ENCODE measurements around the gene GRIP1.

The GRIP1 gene

GRCh38 chr12:66674495-66675122, 4.3 kb downstream of the GRIP1 start:
- H3K36me3 Mint-ChIP-seq (ENCODE audit: low read depth) = no peaks in the 10 kb centered on the region
- H3K27ac Mint-ChIP-seq = no peak overlapping the region
- peaks cover 29% of the 10 kb centered on the region for H3K4me1 Mint-ChIP-seq
- TF ChIP-seq CTCF (IDR thresholded peaks at IDR 0.05; ENCODE audit: unreplicated experiment in 3 of 3) = no peak
- H3K27me3 Mint-ChIP-seq (ENCODE audit: low read depth) = peaks cover 4% of the 10 kb centered on the region
- H3K9me3 Mint-ChIP-seq = no peaks in the 10 kb centered on the region
- no peak overlapping the region for H3K4me3 Mint-ChIP-seq

GRCh38 chr12:66669541-66669940, 9.3 kb downstream of the GRIP1 start:
- peaks cover 4% of the 10 kb centered on the region for H3K27me3 Mint-ChIP-seq (ENCODE audit: low read depth)
- H3K4me3 Mint-ChIP-seq = no peak overlapping the region
- no peak overlapping the region for H3K27ac Mint-ChIP-seq
- H3K9me3 Mint-ChIP-seq = no peaks in the 10 kb centered on the region
- peaks cover 2% of the 10 kb centered on the region for H3K4me1 Mint-ChIP-seq
- TF ChIP-seq CTCF (IDR thresholded peaks at IDR 0.05; ENCODE audit: unreplicated experiment in 3 of 3) = no peak
- H3K36me3 Mint-ChIP-seq (ENCODE audit: low read depth) = no peaks in the 10 kb centered on the region

- H3K4me1 Mint-ChIP-seq = no peaks in the 10 kb centered on the region
- peaks cover 4% of the 10 kb centered on the region for H3K27me3 Mint-ChIP-seq (ENCODE audit: low read depth)
- no peak overlapping the region for H3K4me3 Mint-ChIP-seq
- no peaks in the 10 kb centered on the region for H3K9me3 Mint-ChIP-seq
- TF ChIP-seq CTCF (IDR thresholded peaks at IDR 0.05; ENCODE audit: unreplicated experiment in 3 of 3) = no peak
- no peaks in the 10 kb centered on the region for H3K36me3 Mint-ChIP-seq (ENCODE audit: low read depth)
- H3K27ac Mint-ChIP-seq = no peak overlapping the region
Observed at GRCh38 chr12:66668311-66668710, 10.6 kb downstream of the GRIP1 start.

- no peaks in the 10 kb centered on the region for H3K9me3 Mint-ChIP-seq
- H3K27ac Mint-ChIP-seq = peak overlapping the region in 1 of 3 experiments; percentile 8
- no peak for TF ChIP-seq CTCF (IDR thresholded peaks at IDR 0.05; ENCODE audit: unreplicated experiment in 3 of 3)
Observed at GRCh38 chr12:66667906-66668305, 11.0 kb downstream of the GRIP1 start.

GRCh38 chr12:66666481-66666880, 12.4 kb downstream of the GRIP1 start:
- H3K4me1 Mint-ChIP-seq = peaks cover 10% of the 10 kb centered on the region
- no peaks in the 10 kb centered on the region for H3K9me3 Mint-ChIP-seq
- no peaks in the 10 kb centered on the region for H3K36me3 Mint-ChIP-seq (ENCODE audit: low read depth)

More at GRCh38 chr12:66667906-66668305, 11.0 kb downstream of the GRIP1 start:
- Mint-ChIP-seq H3K4me3 (no peak overlapping the region), H3K4me1 (no peaks in the 10 kb centered on the region), H3K27me3 (ENCODE audit: low read depth) (peaks cover 4% of the 10 kb centered on the region), H3K36me3 (ENCODE audit: low read depth) (no peaks in the 10 kb centered on the region)

More at GRCh38 chr12:66666481-66666880, 12.4 kb downstream of the GRIP1 start:
- no peak overlapping the region for H3K4me3 Mint-ChIP-seq
- peaks cover 4% of the 10 kb centered on the region for H3K27me3 Mint-ChIP-seq (ENCODE audit: low read depth)
- H3K27ac Mint-ChIP-seq = no peak overlapping the region
- no peak for TF ChIP-seq CTCF (IDR thresholded peaks at IDR 0.05; ENCODE audit: unreplicated experiment in 3 of 3)

Measured in nephron (organoid).